A549 (cell line): ENCODE results near the gene RHEBL1.

ENCODE experiments used
- CEBPB ChIP-seq, 2 experiments: fragments of >200 bp in 1 of 2; sonication (Bioruptor Twin) in 1 of 2; formaldehyde crosslinking in 1 of 2; IDR thresholded peaks; 2 replicates each; pipeline ENCODE4 v1.6.1; 2012 to 2016
- CHD4 ChIP-seq: fragments of 200-600 bp; sonication (generic); IDR thresholded peaks from 2 replicates; pipeline ENCODE4 v1.6.1; 2016; ENCODE audit warnings: antibody characterized with exemption, mild to moderate bottlenecking, borderline replicate concordance
- CTCF ChIP-seq: fragments of >200 bp; sonication (Bioruptor Twin); formaldehyde crosslinking; IDR thresholded peaks from 3 replicates; pipeline ENCODE4 v1.5.1; 2016
- RFX5 ChIP-seq: fragments of 450-650 bp; IDR thresholded peaks from 2 replicates; pipeline ENCODE4 v1.7.1; 2014; ENCODE audit warnings: antibody characterized with exemption, mild to moderate bottlenecking, moderate library complexity
- ZNF302 ChIP-seq: fragments of 250-450 bp; sonication (Bioruptor Pico); IDR thresholded peaks from 2 replicates; pipeline ENCODE4 v1.9.0; 2021; ENCODE audit warnings: inconsistent platforms, mild to moderate bottlenecking, moderate library complexity
- ZSCAN20 ChIP-seq: fragments of 250-450 bp; sonication (Bioruptor Pico); IDR thresholded peaks from 2 replicates; pipeline ENCODE4 v1.8.0; 2022; ENCODE audit warnings: mild to moderate bottlenecking, moderate library complexity

- TF ChIP-seq RFX5 (no peak), ZNF302 (CRISPR knock-in tag) (no peak), CEBPB (IDR thresholded peaks at IDR 0.05) (no peak), CTCF (no peak), ZSCAN20 (no peak), CHD4 (no peak)
Measured at GRCh38 chr12:49088932-49089330, 19.2 kb upstream of the RHEBL1 start.
